Common myeloid progenitor, CD34-positive (primary cell): ENCODE measurements around the gene IFI16.

ENCODE experiments used
- CTCF ChIA-PET: fragments of 350-600 bp; sonication (Branson Sonifier 250); formaldehyde crosslinking; loops from one replicate; lab custom pipeline; 2021; ENCODE audit warnings: antibody characterized with exemption; lab: Charles Lee
- POLR2A ChIA-PET: fragments of 350-600 bp; sonication (Branson Sonifier 250); formaldehyde crosslinking; loops from one replicate; lab custom pipeline; 2021; ENCODE audit warnings: antibody characterized with exemption; lab: Charles Lee
- DNase-seq, 3 donors: peaks; one replicate each; pipeline versions ENCODE4 v3.0.0 to v3.0.0-alpha.2; 2013
- H3K27ac ChIP-seq, 2 experiments: 1 replicate in 1 of 2; 2 replicates in 1 of 2; pipeline ENCODE4 v1.7.0; 2013; ENCODE audit warnings: inconsistent platforms in 2 of 2, low read length in 2 of 2, mild to moderate bottlenecking in 2 of 2, low read depth in 1 of 2, moderate library complexity in 1 of 2; ENCODE audit not compliant: severe bottlenecking in 2 of 2, insufficient read depth in 1 of 2, poor library complexity in 1 of 2
- H3K27me3 ChIP-seq, 5 experiments: replicated peaks in 2 of 5; 1 replicate in 3 of 5; 2 replicates in 2 of 5; pipeline versions ENCODE4 v1.6.1 to v1.7.0; 2013; ENCODE audit warnings: low read length in 4 of 5, mild to moderate bottlenecking in 2 of 5, moderate library complexity in 2 of 5, inconsistent platforms in 1 of 5; ENCODE audit not compliant: insufficient read depth in 5 of 5, control insufficient read depth in 4 of 5
- H3K36me3 ChIP-seq, 4 experiments: 1 replicate in 2 of 4; 2 replicates in 2 of 4; pipeline versions ENCODE4 v1.6.1 to v1.7.0; 2013; ENCODE audit warnings: low read length in 3 of 4, control low read depth in 1 of 4, mild to moderate bottlenecking in 1 of 4; ENCODE audit not compliant: control insufficient read depth in 4 of 4, insufficient read depth in 4 of 4
- H3K4me1 ChIP-seq, 4 experiments: 1 replicate in 3 of 4; 2 replicates in 1 of 4; pipeline versions ENCODE4 v1.6.1 to v1.7.1; 2013; ENCODE audit warnings: low read length in 3 of 4, mild to moderate bottlenecking in 3 of 4, control low read depth in 1 of 4, inconsistent platforms in 1 of 4, moderate library complexity in 1 of 4; ENCODE audit not compliant: control insufficient read depth in 4 of 4, insufficient read depth in 4 of 4; ENCODE audit errors: control extremely low read depth in 1 of 4
- H3K4me3 ChIP-seq, 7 experiments: 1 replicate in 4 of 7; 2 replicates in 3 of 7; pipeline versions ENCODE4 v1.5.1 to v1.7.0; 2013; ENCODE audit warnings: mild to moderate bottlenecking in 7 of 7, low read length in 6 of 7, moderate library complexity in 6 of 7, inconsistent platforms in 2 of 7, low read depth in 2 of 7, control low read depth in 1 of 7; ENCODE audit not compliant: insufficient read depth in 4 of 7, control insufficient read depth in 1 of 7; ENCODE audit errors: extremely low read depth in 1 of 7
- H3K9me3 ChIP-seq, 5 experiments: 1 replicate in 4 of 5; 2 replicates in 1 of 5; pipeline versions ENCODE4 v1.6.1 to v1.7.1; 2013; ENCODE audit warnings: low read length in 4 of 5, mild to moderate bottlenecking in 2 of 5, inconsistent platforms in 1 of 5, low read depth in 1 of 5, moderate library complexity in 1 of 5; ENCODE audit not compliant: control insufficient read depth in 4 of 5, insufficient read depth in 2 of 5; ENCODE audit errors: control extremely low read depth in 1 of 5
- WGBS: methylation state at CpG from one replicate; pipeline ENCODE4 v1.1.5; 2013; ENCODE audit not compliant: insufficient coverage; 5-methylcytosine and 5-hydroxymethylcytosine counted together

IFI16 gene

GRCh38 chr1:158998037-158998780 lies 11.5 kb upstream of the IFI16 start:
- H3K9me3 ChIP-seq = no peaks in the 10 kb centered on the region
- peaks cover 0 to 6% (median 3%) of the 10 kb centered on the region in 4 experiments for H3K4me1 ChIP-seq
- CTCF ChIA-PET = interaction anchor here (0.8 to 1.6 kb wide), 5 partner anchors 9 to 880 kb away, joined by 3 to 5 read pairs (median 5); no protein-coding TSS in a partner anchor
- peak overlapping the region in 1 of 7 experiments; percentile 54 for H3K4me3 ChIP-seq
- no peaks in the 10 kb centered on the region for H3K36me3 ChIP-seq
- POLR2A ChIA-PET = no interaction called here
- H3K27ac ChIP-seq = no peak overlapping the region
- DNase-seq = no peak
- no peaks in the 10 kb centered on the region for H3K27me3 ChIP-seq
- WGBS = 68% methylated on average over 3 of the region's 6 CpGs

GRCh38 chr1:158998781-158999161 lies 10.9 kb upstream of the IFI16 start:
- Histone ChIP-seq H3K36me3 (no peaks in the 10 kb centered on the region), H3K4me3 (peak overlapping the region in 1 of 7 experiments; percentile 54), H3K27ac (no peak overlapping the region), H3K27me3 (no peaks in the 10 kb centered on the region), H3K4me1 (peaks cover 0 to 6% (median 3%) of the 10 kb centered on the region in 4 experiments), H3K9me3 (no peaks in the 10 kb centered on the region)
- 0% methylated on average over 1 of the region's 13 CpGs for WGBS
- POLR2A ChIA-PET = no interaction called here
- CTCF ChIA-PET = interaction anchor here (0.8 to 1.6 kb wide), 5 partner anchors 10 to 881 kb away, joined by 3 to 5 read pairs (median 5); no protein-coding TSS in a partner anchor
- peak; percentile 70 to 82 (median 77) for DNase-seq

DNA sequence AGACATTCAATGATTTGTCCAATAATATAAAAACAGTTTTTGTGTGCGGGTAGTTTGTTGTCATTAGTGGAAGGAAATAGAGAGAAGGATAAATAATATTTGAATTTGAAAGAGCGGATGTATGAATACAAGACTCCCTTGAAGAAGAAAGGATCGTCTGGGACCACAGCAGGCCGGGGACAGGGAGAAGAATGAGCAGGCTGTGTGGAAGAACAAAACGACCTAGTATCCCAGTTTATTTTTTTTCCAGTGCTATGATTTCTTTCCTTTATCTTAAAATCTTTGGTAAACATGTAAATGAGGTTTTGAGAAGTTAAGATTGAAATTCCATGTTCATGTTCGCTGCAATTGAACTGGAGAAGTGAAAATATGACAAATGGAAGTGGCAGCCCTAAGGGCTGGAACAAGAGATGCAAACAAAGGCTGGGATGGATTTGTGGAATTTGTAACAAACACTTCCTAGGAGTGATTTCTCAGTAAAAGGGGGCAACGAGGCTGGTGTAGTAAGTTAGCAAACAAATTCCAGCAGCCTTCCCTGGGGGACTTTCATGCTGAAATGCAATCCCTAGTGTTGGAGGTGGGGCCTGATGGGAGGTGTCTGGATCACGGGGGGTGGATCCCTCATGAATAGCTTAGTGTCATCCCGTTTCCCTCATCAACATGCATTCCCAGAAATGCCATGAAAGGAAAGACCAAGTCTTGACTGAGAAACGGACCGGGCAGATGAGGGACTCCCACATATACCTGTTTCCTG lies 10.2 kb upstream of the IFI16 start:
- Histone ChIP-seq H3K27me3 (no peaks in the 10 kb centered on the region), H3K4me3 (no peak overlapping the region), H3K9me3 (no peaks in the 10 kb centered on the region), H3K27ac (no peak overlapping the region), H3K4me1 (peaks cover 0 to 6% (median 3%) of the 10 kb centered on the region in 4 experiments), H3K36me3 (no peaks in the 10 kb centered on the region)
- ChIA-PET POLR2A (no interaction called here), CTCF (interaction anchor here (1.0 to 1.7 kb wide), 3 partner anchors 10 to 796 kb away, joined by 4 to 6 read pairs (median 5); partner anchors contain the start of gene IFI16)
- DNase-seq = no peak
- 83% methylated on average over 7 of the region's 11 CpGs for WGBS

GRCh38 chr1:159000070-159000409 lies 9.7 kb upstream of the IFI16 start:
- peaks cover 0 to 6% (median 3%) of the 10 kb centered on the region in 4 experiments for H3K4me1 ChIP-seq
- DNase-seq = no peak
- CTCF ChIA-PET = interaction anchor here (1.0 to 1.7 kb wide), 3 partner anchors 10 to 796 kb away, joined by 4 to 6 read pairs (median 5); partner anchors contain the start of gene IFI16
- no peaks in the 10 kb centered on the region for H3K27me3 ChIP-seq
- no peak overlapping the region for H3K4me3 ChIP-seq
- H3K36me3 ChIP-seq = no peaks in the 10 kb centered on the region
- POLR2A ChIA-PET = no interaction called here
- 73% methylated on average over 3 of the region's 6 CpGs for WGBS
- no peaks in the 10 kb centered on the region for H3K9me3 ChIP-seq
- no peak overlapping the region for H3K27ac ChIP-seq

GRCh38 chr1:159000625-159001024 lies 9.1 kb upstream of the IFI16 start:
- H3K27ac ChIP-seq = no peak overlapping the region
- H3K27me3 ChIP-seq = no peaks in the 10 kb centered on the region
- H3K4me1 ChIP-seq = peaks cover 0 to 8% (median 6%) of the 10 kb centered on the region in 4 experiments
- ChIA-PET CTCF (interaction anchor here (1.0 to 1.7 kb wide), 3 partner anchors 9 to 797 kb away, joined by 4 to 6 read pairs (median 5); partner anchors contain the start of gene IFI16), POLR2A (no interaction called here)
- no peaks in the 10 kb centered on the region for H3K36me3 ChIP-seq
- no peaks in the 10 kb centered on the region for H3K9me3 ChIP-seq
- DNase-seq = peak in 1 of 3 donors; percentile 40
- WGBS = 71% methylated on average over 1 of the region's 1 CpG
- H3K4me3 ChIP-seq = no peak overlapping the region

GRCh38 chr1:159005161-159005560 lies 4.5 kb upstream of the IFI16 start:
- POLR2A ChIA-PET = no interaction called here
- H3K4me1 ChIP-seq = peaks cover 21 to 38% (median 30%) of the 10 kb centered on the region in 4 experiments
- no peak for DNase-seq
- H3K36me3 ChIP-seq = no peaks in the 10 kb centered on the region
- no peak overlapping the region for H3K4me3 ChIP-seq
- no peaks in the 10 kb centered on the region for H3K27me3 ChIP-seq
- no peaks in the 10 kb centered on the region for H3K9me3 ChIP-seq
- CTCF ChIA-PET = interaction anchor here (0.7 to 1.4 kb wide), 3 partner anchors 8 to 66 kb away, joined by 3 to 5 read pairs (median 3); no protein-coding TSS in a partner anchor
- no peak overlapping the region for H3K27ac ChIP-seq
